ENCODE results near the gene CFAP97D2.
"Not testable (repeated sequence)": the region's sequence is repeated elsewhere in the genome, so short reads cannot be mapped to it uniquely, and the experiment has no call there.

CFAP97D2 gene

GRCh38 chr13:114143806-114144605, 35.1 kb upstream of the CFAP97D2 start:
- no peak for DNase-seq (ENCODE audit: low read depth in 2 of 2)

GRCh38 chr13:114144606-114145244, 34.3 kb upstream of the CFAP97D2 start:
- DNase-seq (ENCODE audit: low read depth in 2 of 2): no peak

GRCh38 chr13:114145256-114145655, 33.8 kb upstream of the CFAP97D2 start:
- no peak for DNase-seq (ENCODE audit: low read depth in 2 of 2)

- DNase-seq (ENCODE audit: low read depth in 2 of 2): no peak
Observed at GRCh38 chr13:114145722-114146121, 33.3 kb upstream of the CFAP97D2 start.

- no peak for DNase-seq (ENCODE audit: low read depth in 2 of 2)
Observed at GRCh38 chr13:114146173-114146572, 32.9 kb upstream of the CFAP97D2 start.

GRCh38 chr13:114146629-114147028, 32.4 kb upstream of the CFAP97D2 start:
- no peak for DNase-seq (ENCODE audit: low read depth in 2 of 2)

GRCh38 chr13:114147803-114148520, 31.1 kb upstream of the CFAP97D2 start:
- DNase-seq (ENCODE audit: low read depth in 2 of 2): no peak

GRCh38 chr13:114148521-114148855, 30.6 kb upstream of the CFAP97D2 start:
- peak in 1 of 2 donors; percentile 80 for DNase-seq (ENCODE audit: low read depth in 2 of 2)

GRCh38 chr13:114148886-114149285, 30.2 kb upstream of the CFAP97D2 start:
- DNase-seq (ENCODE audit: low read depth in 2 of 2): not testable (repeated sequence)

- DNase-seq (ENCODE audit: low read depth in 2 of 2): no peak
Observed at GRCh38 chr13:114149774-114150740, 29.0 kb upstream of the CFAP97D2 start.

GRCh38 chr13:114151031-114151430, 28.0 kb upstream of the CFAP97D2 start:
- DNase-seq (ENCODE audit: low read depth in 2 of 2): no peak

- DNase-seq (ENCODE audit: low read depth in 2 of 2): no peak
Observed at GRCh38 chr13:114151565-114152284, 27.3 kb upstream of the CFAP97D2 start.

GRCh38 chr13:114152285-114152645, 26.8 kb upstream of the CFAP97D2 start:
- no peak for DNase-seq (ENCODE audit: low read depth in 2 of 2)

GRCh38 chr13:114152831-114153371, 26.2 kb upstream of the CFAP97D2 start:
- DNase-seq (ENCODE audit: low read depth in 2 of 2): no peak

GRCh38 chr13:114153485-114154080, 25.5 kb upstream of the CFAP97D2 start:
- no peak for DNase-seq (ENCODE audit: low read depth in 2 of 2)

GRCh38 chr13:114154476-114154875, 24.6 kb upstream of the CFAP97D2 start:
- no peak for DNase-seq (ENCODE audit: low read depth in 2 of 2)

- no peak for DNase-seq (ENCODE audit: low read depth in 2 of 2)
Observed at GRCh38 chr13:114155320-114155719, 23.7 kb upstream of the CFAP97D2 start.

GRCh38 chr13:114155926-114156883, 22.9 kb upstream of the CFAP97D2 start:
- DNase-seq (ENCODE audit: low read depth in 2 of 2): no peak

GRCh38 chr13:114157869-114158495, 21.1 kb upstream of the CFAP97D2 start:
- DNase-seq (ENCODE audit: low read depth in 2 of 2): no peak
